Right lobe of liver (tissue), 6 donors: Measurements from ENCODE around the gene C2CD4D. TPM values are rescaled to one million over a fixed set of nuclear protein-coding genes. Genes with fewer than 3 reads are reported as not detected.

Experiments used
- ATAC-seq, 4 donors: fragments of 200-7000 bp; cut with Tn5 transposase; one replicate each; pipeline ENCODE4 v1.9.1; 2020; ENCODE audit warnings: mild to moderate bottlenecking in 4 of 4, moderate library complexity in 4 of 4
- DNase-seq, 3 donors: peaks; one replicate each; pipeline ENCODE4 v3.0.0-alpha.2; 2020
- H3K27ac ChIP-seq, 3 donors: fragments of 200-600 bp; one replicate each; pipeline ENCODE4 v1.8.0; 2022
- H3K27me3 ChIP-seq, 2 donors: fragments of 200-600 bp; one replicate each; pipeline ENCODE4 v1.8.0; 2022
- H3K36me3 ChIP-seq, 4 donors: fragments of 200-600 bp; sonication (generic) in 1 of 4; one replicate each; pipeline versions ENCODE4 v1.5.1 to v1.8.0; 2017 to 2022; ENCODE audit warnings: control low read depth in 1 of 4
- H3K4me1 ChIP-seq, 4 donors: fragments of 200-600 bp; sonication (generic) in 1 of 4; one replicate each; pipeline versions ENCODE4 v1.5.1 to v1.8.0; 2017 to 2022; ENCODE audit warnings: control low read depth in 1 of 4
- H3K4me3 ChIP-seq, 3 donors: fragments of 200-600 bp; one replicate each; pipeline ENCODE4 v1.8.0; 2022
- H3K9me3 ChIP-seq, 4 donors: fragments of 200-600 bp; sonication (generic) in 1 of 4; one replicate each; pipeline versions ENCODE4 v1.5.1 to v1.8.0; 2017 to 2022; ENCODE audit warnings: control low read depth in 1 of 4
- POLR2A ChIP-seq: fragments of 450-650 bp; IDR thresholded peaks from one replicate; pipeline ENCODE4 v1.6.1; 2017; ENCODE audit warnings: antibody characterized with exemption, mild to moderate bottlenecking
- WGBS: methylation state at CpG from one replicate; pipeline ENCODE4 v1.1.6; 2018; ENCODE audit warnings: low coverage, low lambda C conversion rate; ENCODE audit not compliant: insufficient coverage; ENCODE audit errors: missing lambda C conversion rate; 5-methylcytosine and 5-hydroxymethylcytosine counted together
- intact Hi-C, 2 donors: fragments of 100-400 bp; cut with DNase I; formaldehyde crosslinking; loops; one replicate each; pipeline versions ENCODE4 v1.11.2 to v1.14.1; 2022
- total RNA-seq, 6 experiments: library from RNA; depleted of rRNA in 2 of 6; stranded (reverse); fragments of >200 nt in 2 of 6; fragmentation: NEBNext Ultra II Directional in 3 of 6; extraction: Animal tissue kit (Norgen Biotek cat#: 25700) in 3 of 6; gene quantifications; one replicate each; pipeline versions ENCODE4 v1.1.0 to v1.2.4, GENCODE V29; 2016 to 2023
- TF ChIP-seq, protein P1 (sequence below), 4 donors: fragments of 200-600 bp in 3 of 4; fragments of 450-650 bp in 1 of 4; IDR thresholded peaks; one replicate each; pipeline versions ENCODE4 v1.5.1 to v1.8.0; 2016 to 2022; ENCODE audit warnings: antibody characterized with exemption in 4 of 4, mild to moderate bottlenecking in 2 of 4
- donor health status: DM: no; HTN: yes; CAD: no.
- donor health status: DM: no; HTN: no; CAD: no.
- donor health status: DM: no; HTN: no; CAD: no.
- donor health status: DM: no; HTN: yes; CAD: no.
- donor health status: DM: no; HTN: yes; CAD: no.

Gene C2CD4D
- total RNA-seq, 6 experiments from 2014 or later: not detected

DNA sequence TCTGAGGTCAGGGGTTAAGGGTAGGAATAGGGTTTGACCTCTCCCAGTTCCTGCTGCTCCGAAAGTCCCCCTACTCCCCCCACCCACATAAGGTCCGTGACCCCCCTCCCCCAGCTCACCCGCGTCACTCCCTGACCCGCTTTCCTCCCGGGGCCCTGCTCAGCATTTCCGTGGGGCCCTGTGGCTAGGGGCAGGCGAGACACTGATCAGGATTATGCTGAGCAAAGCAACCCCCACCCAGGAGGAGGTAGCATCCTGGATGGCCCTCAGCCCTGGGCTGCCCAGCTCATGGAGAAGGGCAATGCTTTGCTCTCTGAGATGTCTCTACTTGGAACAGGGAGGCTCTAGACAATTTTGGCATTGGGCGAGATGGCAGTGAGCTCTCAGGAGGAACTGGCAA lies 11.8 kb downstream of the C2CD4D start:
- intact Hi-C loops: no loop called here
- Histone ChIP-seq H3K36me3 (peaks cover 0 to 4% (median 1%) of the 10 kb centered on the region in 4 donors), H3K9me3 (no peaks in the 10 kb centered on the region), H3K4me3 (no peak overlapping the region), H3K27me3 (no peaks in the 10 kb centered on the region), H3K27ac (no peak overlapping the region), H3K4me1 (peaks cover 0 to 60% (median 20%) of the 10 kb centered on the region in 4 donors)
- DNase-seq (peak in 1 of 3 donors; percentile 26), ATAC-seq (no peak)
- 18% methylated on average over 6 of the region's 9 CpGs for WGBS
- TF ChIP-seq, protein P1, sequence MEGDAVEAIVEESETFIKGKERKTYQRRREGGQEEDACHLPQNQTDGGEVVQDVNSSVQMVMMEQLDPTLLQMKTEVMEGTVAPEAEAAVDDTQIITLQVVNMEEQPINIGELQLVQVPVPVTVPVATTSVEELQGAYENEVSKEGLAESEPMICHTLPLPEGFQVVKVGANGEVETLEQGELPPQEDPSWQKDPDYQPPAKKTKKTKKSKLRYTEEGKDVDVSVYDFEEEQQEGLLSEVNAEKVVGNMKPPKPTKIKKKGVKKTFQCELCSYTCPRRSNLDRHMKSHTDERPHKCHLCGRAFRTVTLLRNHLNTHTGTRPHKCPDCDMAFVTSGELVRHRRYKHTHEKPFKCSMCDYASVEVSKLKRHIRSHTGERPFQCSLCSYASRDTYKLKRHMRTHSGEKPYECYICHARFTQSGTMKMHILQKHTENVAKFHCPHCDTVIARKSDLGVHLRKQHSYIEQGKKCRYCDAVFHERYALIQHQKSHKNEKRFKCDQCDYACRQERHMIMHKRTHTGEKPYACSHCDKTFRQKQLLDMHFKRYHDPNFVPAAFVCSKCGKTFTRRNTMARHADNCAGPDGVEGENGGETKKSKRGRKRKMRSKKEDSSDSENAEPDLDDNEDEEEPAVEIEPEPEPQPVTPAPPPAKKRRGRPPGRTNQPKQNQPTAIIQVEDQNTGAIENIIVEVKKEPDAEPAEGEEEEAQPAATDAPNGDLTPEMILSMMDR (IDR thresholded peaks at IDR 0.05): no peak
- TF ChIP-seq POLR2A: no peak

DNA sequence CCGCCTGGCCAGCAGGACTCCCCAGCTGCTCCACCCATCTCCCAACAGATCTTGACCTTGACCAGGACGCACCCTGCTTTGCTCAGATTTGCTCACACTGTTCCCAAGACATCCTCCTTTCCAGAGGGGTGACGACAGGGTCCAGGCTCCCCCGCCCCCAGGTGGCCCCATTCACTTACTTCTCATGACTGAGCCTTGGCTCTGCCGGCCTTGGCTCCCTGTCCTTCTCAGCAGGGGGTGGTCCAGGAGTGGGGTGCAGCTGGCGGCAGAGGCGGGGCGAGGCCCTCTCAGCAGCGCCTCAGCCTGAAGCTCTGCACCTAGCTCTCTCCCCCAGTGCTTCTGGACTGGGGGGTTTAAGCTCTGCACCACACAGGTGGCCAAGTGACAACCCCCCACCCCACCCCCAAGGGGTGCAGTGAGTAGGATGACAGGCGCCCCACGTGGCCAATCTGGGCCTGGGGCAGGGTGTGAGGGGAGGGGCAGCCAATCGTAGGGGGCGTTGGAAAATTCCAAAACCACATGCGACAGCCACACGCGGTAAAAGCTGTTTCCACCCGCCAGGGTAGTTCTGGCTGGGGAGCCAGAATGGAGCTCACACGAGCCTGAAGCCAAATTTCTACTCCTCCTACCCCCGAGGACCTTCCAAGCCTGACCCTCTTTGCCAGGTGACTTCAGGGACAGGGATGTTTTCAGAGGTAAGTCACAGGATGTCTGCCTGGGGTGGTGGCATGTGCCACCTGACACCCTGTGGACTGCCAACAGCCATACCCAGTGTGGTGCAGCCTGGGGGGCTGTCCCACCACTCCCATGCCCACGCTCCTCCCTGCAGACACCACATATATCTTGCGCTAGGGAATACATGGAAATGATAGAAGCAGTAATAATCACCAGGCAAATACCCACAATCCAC lies 13.6 kb downstream of the C2CD4D start:
- Histone ChIP-seq H3K27me3 (no peaks in the 10 kb centered on the region), H3K9me3 (no peaks in the 10 kb centered on the region), H3K4me3 (no peak overlapping the region), H3K4me1 (peaks cover 0 to 67% (median 20%) of the 10 kb centered on the region in 4 donors), H3K36me3 (peaks cover 0 to 4% (median 1%) of the 10 kb centered on the region in 4 donors), H3K27ac (no peak overlapping the region)
- no peak for ATAC-seq
- peak in 1 of 3 donors; percentile 38 for DNase-seq
- TF ChIP-seq POLR2A: no peak
- TF ChIP-seq, protein P1 (IDR thresholded peaks at IDR 0.05): no peak
- 66% methylated on average over 16 of the region's 21 CpGs for WGBS
- intact Hi-C loops: no loop called here

DNA sequence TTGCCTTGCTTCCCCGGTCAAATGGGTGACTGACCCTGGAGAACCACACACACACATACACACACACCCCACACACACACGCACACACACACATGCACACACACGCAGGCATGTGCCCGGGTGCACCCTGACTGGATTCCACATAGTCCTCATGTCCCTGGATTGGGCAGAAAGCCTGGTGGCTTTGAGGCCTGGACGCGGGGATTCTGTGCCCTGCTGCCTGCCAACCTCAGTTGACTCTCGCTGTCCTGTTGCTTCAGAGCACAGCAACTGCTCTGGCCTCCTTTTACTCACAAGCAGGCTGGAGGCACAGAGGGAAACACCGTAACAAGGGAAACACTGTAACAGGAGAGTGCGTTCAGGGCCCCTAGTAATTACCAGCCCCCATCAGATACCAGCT lies 14.4 kb downstream of the C2CD4D start:
- peak in 1 of 4 donors; percentile 34 for ATAC-seq
- DNase-seq: peak in 1 of 3 donors; percentile 60
- TF ChIP-seq, protein P1 (IDR thresholded peaks at IDR 0.05): no peak
- TF ChIP-seq POLR2A: no peak
- peaks cover 0 to 74% (median 25%) of the 10 kb centered on the region in 4 donors for H3K4me1 ChIP-seq
- 38% methylated on average over 5 of the region's 9 CpGs for WGBS
- H3K27me3 ChIP-seq: no peaks in the 10 kb centered on the region
- H3K4me3 ChIP-seq: no peak overlapping the region
- no peaks in the 10 kb centered on the region for H3K9me3 ChIP-seq
- H3K27ac ChIP-seq: no peak overlapping the region
- H3K36me3 ChIP-seq: peaks cover 0 to 4% (median 1%) of the 10 kb centered on the region in 4 donors
- intact Hi-C loops: no loop called here

GRCh38 chr1:151823175-151823574 lies 16.4 kb downstream of the C2CD4D start:
- ATAC-seq: no peak
- intact Hi-C loops: no loop called here
- no peak overlapping the region for H3K27ac ChIP-seq
- H3K4me1 ChIP-seq: peaks cover 3 to 72% (median 24%) of the 10 kb centered on the region in 4 donors
- no peak overlapping the region for H3K4me3 ChIP-seq
- 93% methylated on average over 3 of the region's 8 CpGs for WGBS
- peaks cover 0 to under 1% (median under 1%) of the 10 kb centered on the region in 4 donors for H3K36me3 ChIP-seq
- no peaks in the 10 kb centered on the region for H3K27me3 ChIP-seq
- H3K9me3 ChIP-seq: no peaks in the 10 kb centered on the region
- peak in 2 of 3 donors; percentile 16 to 28 for DNase-seq
- TF ChIP-seq, protein P1 (IDR thresholded peaks at IDR 0.05): no peak
- TF ChIP-seq POLR2A: no peak
